Measurements from ENCODE around the gene ZC3H7A.

The ZC3H7A gene

DNA sequence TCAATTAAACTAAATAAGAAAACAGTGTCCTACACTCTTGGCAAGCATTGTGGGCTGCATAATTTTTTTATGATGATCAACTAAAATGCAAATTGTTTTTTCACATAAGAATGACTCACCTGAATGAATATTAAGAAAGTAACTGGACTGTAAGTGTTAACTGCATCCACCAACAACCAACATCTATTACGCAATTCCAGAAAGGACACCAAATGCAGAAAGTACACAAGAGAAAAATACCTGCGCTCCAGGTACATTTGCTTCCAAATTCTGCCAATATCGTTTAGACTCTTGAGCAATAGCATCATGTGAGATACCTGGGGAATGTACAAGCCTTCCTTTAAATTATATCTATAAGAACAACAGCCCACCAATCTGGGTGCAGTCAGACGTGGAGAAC is 34.6 kb downstream of the ZC3H7A start:
- no peak for DNase-seq (ENCODE audit: low read depth, low spot score)
- TF ChIP-seq YY1 (IDR thresholded peaks at IDR 0.05; ENCODE audit: insufficient read depth, insufficient read length) (no peak), ZNF274 (IDR thresholded peaks at IDR 0.05; ENCODE audit: low read depth, low read length) (no peak)
- peaks cover 87% of the 10 kb centered on the region for H3K36me3 ChIP-seq (ENCODE audit: insufficient read depth, insufficient read length, low read length)
- H3K4me1 ChIP-seq (ENCODE audit: insufficient read depth, insufficient read length), result no peaks in the 10 kb centered on the region
- H3K27me3 ChIP-seq (ENCODE audit: insufficient read depth, insufficient read length), result no peaks in the 10 kb centered on the region
- no peak overlapping the region for H3K4me3 ChIP-seq (ENCODE audit: insufficient read length, low read depth)
- no peak overlapping the region for H3K9ac ChIP-seq (ENCODE audit: insufficient read length, low read depth)
- no peaks in the 10 kb centered on the region for H3K9me3 ChIP-seq (ENCODE audit: insufficient read depth, low read length)

DNA sequence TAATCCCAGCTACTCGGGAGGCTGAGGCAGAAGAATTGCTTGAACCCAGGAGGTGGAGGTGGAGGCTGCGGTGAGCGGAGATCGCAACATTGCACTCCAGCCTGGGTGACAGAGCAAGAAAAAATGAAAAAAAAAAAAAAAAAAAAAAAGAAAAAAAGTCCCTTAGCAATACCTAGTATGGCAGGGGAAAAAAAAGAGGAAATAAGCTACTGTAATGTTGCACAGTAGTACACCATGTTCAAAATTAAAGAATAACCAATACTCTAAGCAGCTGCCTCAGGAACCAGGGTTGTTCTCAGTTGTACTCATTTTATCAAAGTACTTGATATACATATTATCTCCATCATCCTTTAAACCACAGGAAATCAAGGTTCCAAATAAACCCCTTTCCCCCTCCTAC is 37.1 kb downstream of the ZC3H7A start:
- Histone ChIP-seq H3K4me1 (ENCODE audit: insufficient read depth, insufficient read length) (no peaks in the 10 kb centered on the region), H3K27me3 (ENCODE audit: insufficient read depth, insufficient read length) (no peaks in the 10 kb centered on the region), H3K9ac (ENCODE audit: insufficient read length, low read depth) (no peak overlapping the region), H3K36me3 (ENCODE audit: insufficient read depth, insufficient read length, low read length) (peaks cover 83% of the 10 kb centered on the region), H3K4me3 (ENCODE audit: insufficient read length, low read depth) (no peak overlapping the region), H3K9me3 (ENCODE audit: insufficient read depth, low read length) (no peaks in the 10 kb centered on the region)
- no peak for DNase-seq (ENCODE audit: low read depth, low spot score)
- TF ChIP-seq YY1 (IDR thresholded peaks at IDR 0.05; ENCODE audit: insufficient read depth, insufficient read length) (no peak), SUZ12 (IDR thresholded peaks at IDR 0.05; ENCODE audit: extremely low read depth, insufficient read depth, insufficient read length) (no peak), ZNF274 (IDR thresholded peaks at IDR 0.05; ENCODE audit: low read depth, low read length) (no peak)

DNA sequence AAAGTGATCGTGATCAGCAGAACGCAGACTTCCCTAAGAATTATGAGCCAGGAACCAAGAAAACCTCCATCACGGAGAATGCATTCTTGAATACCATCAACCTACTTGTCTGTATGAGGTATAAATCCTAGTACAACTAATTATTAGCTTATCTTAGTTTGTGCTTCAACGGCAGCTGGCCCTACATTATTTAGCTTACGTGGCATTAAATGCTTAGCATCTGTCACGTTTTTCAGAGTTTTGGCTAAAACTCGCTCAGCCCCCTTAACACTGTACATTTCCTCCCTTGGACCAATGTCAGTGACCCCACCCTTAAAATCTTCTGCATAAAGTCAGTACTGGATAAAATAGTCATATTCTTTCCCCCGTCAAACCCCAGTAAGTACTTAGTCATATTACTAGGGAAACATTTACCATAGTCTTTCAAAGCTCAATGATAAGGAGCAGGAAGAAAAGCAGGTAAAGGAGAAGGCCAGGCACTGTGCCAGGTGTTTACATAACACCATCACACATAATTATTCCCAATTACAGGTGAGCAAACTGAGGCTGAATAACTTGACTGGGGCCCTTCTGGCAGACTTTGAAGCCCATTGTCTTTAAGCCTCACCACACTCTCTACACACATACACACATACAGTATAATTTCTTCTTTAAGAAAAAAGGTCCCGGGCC is 37.8 kb downstream of the ZC3H7A start:
- Histone ChIP-seq H3K9me3 (ENCODE audit: insufficient read depth, low read length) (no peaks in the 10 kb centered on the region), H3K4me1 (ENCODE audit: insufficient read depth, insufficient read length) (no peaks in the 10 kb centered on the region), H3K36me3 (ENCODE audit: insufficient read depth, insufficient read length, low read length) (peaks cover 85% of the 10 kb centered on the region), H3K27me3 (ENCODE audit: insufficient read depth, insufficient read length) (no peaks in the 10 kb centered on the region), H3K9ac (ENCODE audit: insufficient read length, low read depth) (no peak overlapping the region), H3K4me3 (ENCODE audit: insufficient read length, low read depth) (no peak overlapping the region)
- TF ChIP-seq SUZ12 (IDR thresholded peaks at IDR 0.05; ENCODE audit: extremely low read depth, insufficient read depth, insufficient read length) (no peak), ZNF274 (IDR thresholded peaks at IDR 0.05; ENCODE audit: low read depth, low read length) (no peak), YY1 (IDR thresholded peaks at IDR 0.05; ENCODE audit: insufficient read depth, insufficient read length) (no peak)
- DNase-seq (ENCODE audit: low read depth, low spot score), result no peak

DNA sequence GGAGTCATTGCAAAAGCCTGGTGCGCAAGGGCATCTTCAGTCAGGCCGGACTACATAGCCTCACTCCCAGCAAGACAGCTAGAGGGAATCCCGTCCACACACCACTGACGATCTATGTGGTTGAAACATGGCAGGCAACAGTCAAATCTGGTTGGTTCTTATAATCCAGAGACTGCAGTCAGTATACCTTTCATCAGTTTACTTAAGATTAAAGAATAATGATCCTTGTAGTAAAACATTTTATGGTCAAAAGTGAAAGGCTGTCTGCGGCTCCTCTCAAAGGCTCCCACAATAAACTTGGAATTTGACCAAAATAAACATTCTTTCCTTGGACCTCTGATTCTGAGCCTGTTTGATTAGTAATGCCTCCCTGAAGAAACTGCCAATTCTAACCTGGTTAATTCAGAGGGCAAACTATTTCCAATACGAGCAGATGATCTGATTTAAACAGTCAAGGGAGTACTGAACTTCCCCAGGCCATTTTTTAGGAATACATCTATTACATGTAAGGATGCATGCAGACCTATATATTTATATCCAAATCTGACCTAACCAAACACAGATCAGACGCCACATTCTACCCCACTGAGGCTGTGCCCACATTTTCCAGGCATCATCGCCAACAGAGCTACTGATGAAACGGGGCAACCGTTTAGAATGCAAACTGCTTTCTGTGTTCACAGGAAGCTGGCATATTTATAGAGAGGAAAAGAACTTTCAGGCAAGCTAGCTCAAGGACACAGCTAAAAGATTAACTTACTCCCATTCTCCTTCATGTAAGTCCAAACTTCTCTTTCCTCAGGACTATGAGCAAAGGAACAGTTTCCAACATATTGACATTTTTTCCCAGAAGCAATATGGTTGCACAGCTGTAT is 39.1 kb downstream of the ZC3H7A start:
- Histone ChIP-seq H3K4me1 (ENCODE audit: insufficient read depth, insufficient read length) (no peaks in the 10 kb centered on the region), H3K9ac (ENCODE audit: insufficient read length, low read depth) (no peak overlapping the region), H3K9me3 (ENCODE audit: insufficient read depth, low read length) (no peaks in the 10 kb centered on the region), H3K36me3 (ENCODE audit: insufficient read depth, insufficient read length, low read length) (peaks cover 88% of the 10 kb centered on the region), H3K4me3 (ENCODE audit: insufficient read length, low read depth) (no peak overlapping the region), H3K27me3 (ENCODE audit: insufficient read depth, insufficient read length) (no peaks in the 10 kb centered on the region)
- DNase-seq (ENCODE audit: low read depth, low spot score), result no peak
- TF ChIP-seq ZNF274 (IDR thresholded peaks at IDR 0.05; ENCODE audit: low read depth, low read length) (no peak), YY1 (IDR thresholded peaks at IDR 0.05; ENCODE audit: insufficient read depth, insufficient read length) (no peak), SUZ12 (IDR thresholded peaks at IDR 0.05; ENCODE audit: extremely low read depth, insufficient read depth, insufficient read length) (no peak)

DNA sequence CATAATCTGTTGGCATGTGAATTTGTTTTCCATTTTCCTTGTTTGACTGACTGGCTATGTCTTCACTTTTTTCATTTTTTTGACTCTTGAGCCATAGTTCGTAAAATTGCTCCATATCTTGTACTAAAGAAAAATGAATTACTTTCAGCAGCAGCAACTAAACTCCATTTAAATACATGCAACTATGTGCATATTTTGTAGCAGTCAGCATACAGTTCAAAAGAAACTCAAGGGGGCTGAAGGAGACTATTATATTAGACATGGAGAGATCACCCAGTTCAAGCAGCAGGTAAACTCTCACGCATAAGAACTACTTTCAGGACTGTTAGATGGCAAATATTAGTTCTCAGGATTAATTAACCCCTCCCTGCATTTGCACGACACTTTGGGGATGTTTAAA is 40.8 kb downstream of the ZC3H7A start:
- Histone ChIP-seq H3K9ac (ENCODE audit: insufficient read length, low read depth) (no peak overlapping the region), H3K4me1 (ENCODE audit: insufficient read depth, insufficient read length) (no peaks in the 10 kb centered on the region), H3K9me3 (ENCODE audit: insufficient read depth, low read length) (no peaks in the 10 kb centered on the region), H3K4me3 (ENCODE audit: insufficient read length, low read depth) (no peak overlapping the region), H3K27me3 (ENCODE audit: insufficient read depth, insufficient read length) (no peaks in the 10 kb centered on the region), H3K36me3 (ENCODE audit: insufficient read depth, insufficient read length, low read length) (peaks cover 86% of the 10 kb centered on the region)
- no peak for TF ChIP-seq YY1 (IDR thresholded peaks at IDR 0.05; ENCODE audit: insufficient read depth, insufficient read length)
- no peak for DNase-seq (ENCODE audit: low read depth, low spot score)

DNA sequence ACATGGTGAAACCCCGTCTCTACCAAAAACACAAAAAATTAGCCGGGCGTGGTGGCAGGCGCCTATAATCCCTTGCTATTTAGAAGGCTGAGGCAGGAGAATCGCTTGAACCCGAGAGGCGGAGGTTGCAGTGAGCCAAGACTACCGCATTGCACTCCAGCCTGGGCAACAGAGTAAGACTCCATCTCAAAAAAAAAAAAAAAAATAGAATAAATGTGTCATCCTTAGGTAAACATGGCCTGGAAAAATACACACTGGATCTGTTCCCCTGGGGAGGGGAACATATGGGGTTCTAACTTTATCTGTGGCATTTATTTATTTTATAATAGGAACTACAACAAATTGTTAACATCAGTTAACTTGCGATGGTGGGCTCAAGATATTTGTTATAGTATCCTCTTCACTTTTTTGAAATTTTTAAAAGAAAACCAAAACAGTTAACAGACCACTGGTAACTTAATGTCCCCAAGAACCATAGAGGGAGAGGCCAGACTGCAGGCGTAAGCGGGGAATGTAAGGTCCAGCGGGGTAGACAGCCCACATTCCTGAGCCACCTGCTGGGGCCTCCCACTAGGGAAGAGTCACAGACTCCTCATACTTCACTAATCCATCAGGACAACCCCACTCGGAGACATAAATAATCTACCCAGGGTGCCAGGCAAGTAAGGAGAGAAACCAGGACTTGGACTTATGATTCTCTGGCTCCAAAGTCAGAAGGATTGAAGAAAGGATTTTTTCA is 41.9 kb downstream of the ZC3H7A start:
- DNase-seq (ENCODE audit: low read depth, low spot score), result no peak
- Histone ChIP-seq H3K27me3 (ENCODE audit: insufficient read depth, insufficient read length) (no peaks in the 10 kb centered on the region), H3K9me3 (ENCODE audit: insufficient read depth, low read length) (no peaks in the 10 kb centered on the region), H3K4me3 (ENCODE audit: insufficient read length, low read depth) (no peak overlapping the region), H3K36me3 (ENCODE audit: insufficient read depth, insufficient read length, low read length) (peaks cover 85% of the 10 kb centered on the region), H3K9ac (ENCODE audit: insufficient read length, low read depth) (no peak overlapping the region), H3K4me1 (ENCODE audit: insufficient read depth, insufficient read length) (no peaks in the 10 kb centered on the region)
- TF ChIP-seq YY1 (IDR thresholded peaks at IDR 0.05; ENCODE audit: insufficient read depth, insufficient read length) (no peak), ZNF274 (IDR thresholded peaks at IDR 0.05; ENCODE audit: low read depth, low read length) (no peak), SUZ12 (IDR thresholded peaks at IDR 0.05; ENCODE audit: extremely low read depth, insufficient read depth, insufficient read length) (no peak)

DNA sequence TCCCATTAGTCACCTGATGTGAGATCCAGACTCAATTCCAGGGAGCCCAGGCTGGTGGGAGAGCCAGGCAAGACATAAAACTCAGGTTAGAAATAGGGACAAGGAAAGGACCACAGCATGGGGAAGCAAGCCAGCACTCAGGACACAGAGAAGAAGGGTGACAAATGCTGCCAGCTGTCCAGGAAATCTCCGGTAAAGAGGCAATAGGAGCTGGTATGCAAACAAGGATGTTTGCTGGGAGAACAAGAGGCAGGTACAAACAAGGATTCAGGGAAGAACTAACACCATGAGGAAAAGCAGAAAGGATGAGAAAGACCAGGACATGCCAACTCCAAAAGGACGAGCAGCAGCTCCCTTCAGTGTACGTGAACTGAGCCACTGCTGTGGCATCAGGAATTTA is 44.2 kb downstream of the ZC3H7A start:
- no peak for TF ChIP-seq YY1 (IDR thresholded peaks at IDR 0.05; ENCODE audit: insufficient read depth, insufficient read length)
- no peak for TF ChIP-seq ZNF274 (IDR thresholded peaks at IDR 0.05; ENCODE audit: low read depth, low read length)
- TF ChIP-seq SUZ12 (IDR thresholded peaks at IDR 0.05; ENCODE audit: extremely low read depth, insufficient read depth, insufficient read length), result no peak
- Histone ChIP-seq H3K36me3 (ENCODE audit: insufficient read depth, insufficient read length, low read length) (peaks cover 77% of the 10 kb centered on the region), H3K9ac (ENCODE audit: insufficient read length, low read depth) (no peak overlapping the region), H3K27me3 (ENCODE audit: insufficient read depth, insufficient read length) (no peaks in the 10 kb centered on the region), H3K4me1 (ENCODE audit: insufficient read depth, insufficient read length) (no peaks in the 10 kb centered on the region), H3K4me3 (ENCODE audit: insufficient read length, low read depth) (no peak overlapping the region), H3K9me3 (ENCODE audit: insufficient read depth, low read length) (no peaks in the 10 kb centered on the region)
- DNase-seq (ENCODE audit: low read depth, low spot score), result no peak

All from NT2/D1 (cell line).